GM19238 (cell line): Measurements from ENCODE around the gene ADAMTS10.
"Not testable (repeated sequence)": the region's sequence is repeated elsewhere in the genome, so short reads cannot be mapped to it uniquely, and the experiment has no call there.

ENCODE experiments used
- DNase-seq: peaks from one replicate; pipeline ENCODE4 v3.0.0; 2011; ENCODE audit warnings: low spot score; ENCODE audit not compliant: insufficient read length

The ADAMTS10 gene

GRCh38 chr19:8564866-8565265 is 45.6 kb downstream of the ADAMTS10 start:
- not testable (repeated sequence) for DNase-seq

GRCh38 chr19:8561075-8561764 is 49.3 kb downstream of the ADAMTS10 start:
- no peak for DNase-seq

GRCh38 chr19:8558325-8558724 is 52.2 kb downstream of the ADAMTS10 start:
- DNase-seq: no peak

GRCh38 chr19:8557642-8558238 is 52.8 kb downstream of the ADAMTS10 start:
- no peak for DNase-seq

DNA sequence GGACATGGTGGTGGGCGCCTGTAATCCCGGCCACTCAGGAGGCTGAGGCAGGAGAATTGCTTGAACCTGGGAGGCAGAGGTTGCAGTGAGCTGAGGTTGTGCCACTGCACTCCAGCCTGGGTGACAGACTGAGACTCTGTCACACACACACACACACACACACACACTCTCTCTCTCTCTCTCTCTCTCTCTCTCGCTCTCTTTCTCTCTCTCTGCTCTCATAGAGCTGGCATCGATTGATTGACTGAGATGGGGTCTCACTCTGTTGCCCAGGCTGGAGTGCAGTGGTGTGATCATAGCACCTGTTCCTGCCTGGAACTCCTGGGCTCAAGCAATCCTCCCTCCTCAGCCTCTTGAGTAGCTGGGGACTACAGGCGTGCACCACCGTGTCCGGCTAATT is 56.8 kb downstream of the ADAMTS10 start:
- not testable (repeated sequence) for DNase-seq

GRCh38 chr19:8552810-8553209 is 57.7 kb downstream of the ADAMTS10 start:
- no peak for DNase-seq

DNA sequence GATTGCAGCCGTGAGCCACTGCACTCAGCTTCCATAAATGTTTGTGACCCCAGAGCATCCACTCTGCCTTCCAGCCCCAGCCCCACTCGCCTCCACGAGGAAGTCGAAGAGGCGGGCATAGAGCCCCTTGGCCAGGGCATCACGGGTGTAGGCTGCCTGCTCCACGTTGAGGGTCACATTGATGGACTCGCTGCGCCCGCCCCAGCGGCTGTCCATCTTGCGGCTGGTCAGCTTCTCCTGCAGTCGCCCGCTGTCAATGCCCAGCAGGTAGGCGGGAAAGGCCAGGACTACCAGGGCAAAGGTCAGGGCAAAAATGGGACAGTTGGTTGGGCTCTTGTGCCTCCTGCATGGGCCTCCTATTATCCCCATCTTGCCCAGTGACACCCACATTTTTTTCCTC is 60.4 kb downstream of the ADAMTS10 start:
- DNase-seq: no peak

DNA sequence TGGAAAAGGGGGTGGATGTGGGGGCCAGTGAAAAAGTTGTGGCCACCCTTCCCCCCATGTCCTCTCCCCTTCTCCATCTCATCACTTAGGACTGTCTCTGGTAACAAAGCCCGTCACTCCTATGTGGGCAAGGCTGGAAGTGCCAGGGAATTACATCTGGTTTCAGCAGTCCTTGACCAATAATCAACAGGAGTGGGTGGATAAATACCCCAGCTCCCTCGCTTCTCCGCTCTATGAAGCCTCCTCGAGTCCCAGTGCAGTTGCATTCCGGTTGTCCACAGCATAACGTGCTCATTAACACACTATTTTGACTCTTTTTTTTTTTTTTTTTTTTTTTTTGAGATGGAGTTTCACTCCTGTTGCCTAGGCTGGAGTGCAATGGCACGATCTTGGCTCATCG is 64.8 kb downstream of the ADAMTS10 start:
- no peak for DNase-seq

DNA sequence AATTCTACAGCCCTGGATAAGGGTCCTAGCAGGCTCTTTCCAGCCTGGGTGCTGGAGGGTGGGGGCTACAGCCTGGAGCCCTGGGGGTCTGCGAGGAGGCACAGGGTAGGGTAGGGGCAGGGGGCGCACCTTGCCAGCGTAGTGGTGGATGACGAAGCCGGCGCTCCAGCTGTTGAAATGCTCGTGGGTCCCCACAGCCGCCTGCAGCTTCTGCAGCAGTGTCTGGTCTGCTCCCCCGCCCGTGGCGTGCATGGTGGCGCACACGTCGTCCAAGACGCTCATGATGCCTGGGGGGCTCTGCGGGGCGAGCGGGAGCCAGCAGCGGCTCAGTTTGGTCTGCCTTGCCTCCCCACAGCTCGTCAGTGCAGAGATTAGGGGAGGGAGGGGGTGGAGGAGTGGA is 66.3 kb downstream of the ADAMTS10 start:
- DNase-seq: no peak

DNA sequence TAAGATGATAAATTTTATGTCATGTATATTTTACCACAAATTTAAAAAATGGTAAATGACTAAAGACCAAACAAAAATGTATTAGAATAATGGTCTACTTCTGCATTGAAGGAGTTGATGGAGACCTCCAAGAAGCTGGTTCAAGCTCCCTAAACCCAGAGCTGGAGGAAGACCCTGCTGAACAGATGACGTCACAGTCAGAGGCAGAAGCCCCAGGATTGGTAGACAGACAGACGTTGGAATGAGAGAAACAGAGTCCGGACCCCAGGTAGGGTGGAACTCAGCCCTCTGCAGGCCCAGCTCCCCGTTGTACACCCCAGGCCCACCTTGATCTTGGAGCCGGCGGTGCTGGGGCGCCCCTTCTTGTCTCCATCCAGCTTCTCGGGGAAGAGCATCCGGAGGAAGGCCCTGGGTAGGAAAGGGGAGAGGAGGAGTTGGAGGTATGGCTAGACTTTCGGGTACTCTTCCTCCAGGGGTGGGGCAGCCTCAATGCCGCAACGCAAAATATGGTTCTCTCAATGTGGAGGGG is 70.8 kb downstream of the ADAMTS10 start:
- DNase-seq: no peak

DNA sequence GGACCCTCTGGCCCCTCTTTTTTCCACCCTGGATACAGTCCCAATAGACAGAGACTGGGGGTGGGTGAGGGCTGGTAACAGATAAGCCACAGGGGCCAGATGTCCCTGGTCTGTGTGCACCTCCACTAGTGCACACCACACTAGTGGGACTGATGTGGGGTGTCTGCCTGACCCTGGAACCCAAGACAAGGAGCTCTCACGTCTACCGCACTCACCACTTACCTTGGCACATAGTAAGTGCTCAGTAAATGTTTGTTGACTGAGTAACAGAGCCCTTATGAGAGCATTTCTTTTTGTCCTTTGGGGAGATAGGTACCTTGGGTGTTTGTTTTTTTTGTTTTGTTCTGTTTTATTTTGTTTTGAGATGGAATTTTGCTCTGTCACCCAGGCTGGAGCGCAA is 73.4 kb downstream of the ADAMTS10 start:
- no peak for DNase-seq

GRCh38 chr19:8536282-8536681 is 74.2 kb downstream of the ADAMTS10 start:
- no peak for DNase-seq

DNA sequence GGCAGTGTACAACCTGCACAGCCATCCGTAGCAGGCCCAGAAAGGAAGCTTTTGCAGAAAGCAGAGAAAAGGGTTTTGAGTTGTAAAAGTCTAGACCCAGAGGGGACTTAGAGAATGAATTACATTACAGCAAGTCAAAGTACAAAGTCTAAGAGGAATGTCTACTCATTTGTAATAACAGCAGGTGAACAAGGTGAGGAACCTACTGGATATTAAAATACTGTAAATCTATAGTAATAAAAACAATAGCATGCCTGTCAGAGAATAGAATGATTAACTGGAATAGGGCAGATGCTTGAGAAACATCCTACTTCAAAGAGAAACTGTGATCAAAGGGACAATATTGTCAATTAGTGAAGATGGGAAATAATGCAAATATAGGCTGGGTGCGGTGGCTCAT is 78.3 kb downstream of the ADAMTS10 start:
- DNase-seq: no peak

DNA sequence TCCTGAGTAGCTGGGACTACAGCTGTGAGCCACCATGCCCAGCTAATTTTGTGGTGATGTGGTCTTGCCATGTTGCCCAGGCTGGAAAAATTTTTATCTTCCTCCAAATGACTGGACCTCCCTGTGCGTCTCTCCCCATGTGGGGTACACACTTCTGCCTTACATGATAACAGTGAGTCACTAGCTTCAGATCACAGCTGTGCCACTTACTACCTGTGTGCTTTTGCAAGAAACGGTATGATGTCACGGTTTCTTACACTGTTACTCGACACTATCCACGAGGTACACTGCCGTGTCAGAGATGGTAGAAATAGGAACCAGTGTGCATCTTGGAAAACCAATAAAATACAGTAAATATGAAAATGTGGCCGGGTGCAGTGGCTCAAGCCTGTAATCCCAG is 79.0 kb downstream of the ADAMTS10 start:
- DNase-seq: no peak
